Hepatocyte (in vitro differentiated cells): ENCODE data around the gene RPP21. TPM values are rescaled to one million over a fixed set of nuclear protein-coding genes. Genes with fewer than 3 reads are reported as not detected.

ENCODE experiments used
- DNase-seq: peaks from one replicate; pipeline ENCODE4 v3.0.0-alpha.2; 2016; ENCODE audit warnings: low spot score
- H2AFZ ChIP-seq: fragments of 200-600 bp; sonication (generic); 2 replicates; pipeline ENCODE4 v1.6.0; 2016; ENCODE audit warnings: antibody characterized with exemption, mild to moderate bottlenecking
- H3K27ac ChIP-seq: fragments of 200-600 bp; sonication (generic); 2 replicates; pipeline ENCODE4 v1.5.1; 2016; ENCODE audit warnings: mild to moderate bottlenecking
- H3K27me3 ChIP-seq: fragments of 200-600 bp; sonication (generic); 2 replicates; pipeline ENCODE4 v1.6.1; 2016
- H3K36me3 ChIP-seq: fragments of 200-600 bp; sonication (generic); replicated peaks from 2 replicates; pipeline ENCODE4 v1.5.1; 2016; ENCODE audit warnings: low read depth; ENCODE audit not compliant: insufficient read depth
- H3K4me1 ChIP-seq: fragments of 200-600 bp; sonication (generic); 2 replicates; pipeline ENCODE4 v1.5.1; 2016; ENCODE audit warnings: mild to moderate bottlenecking, moderate library complexity; ENCODE audit not compliant: insufficient read depth
- H3K4me2 ChIP-seq: fragments of 200-600 bp; sonication (generic); 2 replicates; pipeline ENCODE4 v1.6.0; 2016
- H3K4me3 ChIP-seq: fragments of 200-600 bp; sonication (generic); 2 replicates; pipeline ENCODE4 v1.5.1; 2016; ENCODE audit warnings: mild to moderate bottlenecking
- H3K79me2 ChIP-seq: fragments of 200-600 bp; sonication (generic); 2 replicates; pipeline ENCODE4 v1.6.0; 2017; ENCODE audit warnings: mild to moderate bottlenecking
- H3K9me2 ChIP-seq: fragments of 200-600 bp; sonication (generic); replicated peaks from 2 replicates; pipeline ENCODE4 v1.6.0; 2017; ENCODE audit warnings: mild to moderate bottlenecking; ENCODE audit not compliant: insufficient read depth
- H3K9me3 ChIP-seq: fragments of 200-600 bp; sonication (generic); 2 replicates; pipeline ENCODE4 v1.5.1; 2016; ENCODE audit warnings: low read depth, mild to moderate bottlenecking
- H4K20me1 ChIP-seq: fragments of 200-600 bp; sonication (generic); 2 replicates; pipeline ENCODE4 v1.6.0; 2016; ENCODE audit warnings: mild to moderate bottlenecking; ENCODE audit not compliant: insufficient read depth, poor library complexity, severe bottlenecking
- CTCF ChIP-seq: fragments of 200-600 bp; sonication (generic); IDR thresholded peaks from 2 replicates; pipeline ENCODE4 v1.5.1; 2016; ENCODE audit warnings: antibody characterized with exemption, mild to moderate bottlenecking; ENCODE audit not compliant: poor library complexity
- EZH2 ChIP-seq: fragments of 200-600 bp; sonication (generic); IDR thresholded peaks from 2 replicates; pipeline ENCODE4 v1.6.1; 2016; ENCODE audit warnings: antibody characterized with exemption, mild to moderate bottlenecking, borderline replicate concordance
- EZH2phosphoT487 ChIP-seq: fragments of 200-600 bp; sonication (generic); IDR thresholded peaks from one replicate; pipeline ENCODE4 v1.6.1; 2018; ENCODE audit warnings: antibody characterized with exemption, mild to moderate bottlenecking, low read depth, moderate library complexity; ENCODE audit not compliant: unreplicated experiment, severe bottlenecking
- WGBS: methylation state at CpG from one replicate; pipeline ENCODE4 v1.1.6; 2016; ENCODE audit warnings: low lambda C conversion rate; ENCODE audit errors: missing lambda C conversion rate; 5-methylcytosine and 5-hydroxymethylcytosine counted together
- polyA plus RNA-seq: library from polyadenylated mRNA; unstranded; fragments of >200 nt; fragmentation: Nextera tagmentation; extraction: Ambion mirVana; gene quantifications from 2 replicates; pipeline ENCODE4 v1.2.1, GENCODE V29; 2016
- total RNA-seq: library from RNA; depleted of rRNA; stranded (reverse); fragments of >200 nt; gene quantifications from 2 replicates; pipeline ENCODE4 v1.2.3, GENCODE V29; 2014

Gene RPP21
- total and polyA plus RNA-seq, 2 experiments from 2014 or later, result 40.8 to 87.2 TPM

- no peak for TF ChIP-seq EZH2
- WGBS, result 57% methylated on average over 3 of the region's 3 CpGs
- no peaks in the 10 kb centered on the region for H3K27me3 ChIP-seq
- H2AFZ ChIP-seq, result no peak overlapping the region
- H3K27ac ChIP-seq, result no peak overlapping the region
- H3K4me2 ChIP-seq, result no peak overlapping the region
- peaks cover 99% of the 10 kb centered on the region for H3K79me2 ChIP-seq
- peaks cover 51% of the 10 kb centered on the region for H4K20me1 ChIP-seq
- no peak overlapping the region for H3K4me3 ChIP-seq
- no peaks in the 10 kb centered on the region for H3K36me3 ChIP-seq
- H3K4me1 ChIP-seq, result no peaks in the 10 kb centered on the region
- no peak for DNase-seq
- H3K9me2 ChIP-seq, result no peaks in the 10 kb centered on the region
- no peaks in the 10 kb centered on the region for H3K9me3 ChIP-seq
Observed at GRCh38 chr6:30311101-30311500, 33.9 kb upstream of the RPP21 start.

- DNase-seq, result no peak
- Histone ChIP-seq H3K4me3 (no peak overlapping the region), H3K36me3 (no peaks in the 10 kb centered on the region), H3K4me2 (no peak overlapping the region), H3K27ac (no peak overlapping the region), H3K9me2 (no peaks in the 10 kb centered on the region), H4K20me1 (peaks cover 56% of the 10 kb centered on the region), H3K27me3 (no peaks in the 10 kb centered on the region), H3K79me2 (peaks cover 99% of the 10 kb centered on the region), H2AFZ (no peak overlapping the region), H3K4me1 (no peaks in the 10 kb centered on the region), H3K9me3 (no peaks in the 10 kb centered on the region)
- WGBS, result 47% methylated on average over 1 of the region's 1 CpG
- TF ChIP-seq EZH2phosphoT487, result no peak
- no peak for TF ChIP-seq CTCF
- TF ChIP-seq EZH2, result no peak
Observed at GRCh38 chr6:30311671-30312070, 33.3 kb upstream of the RPP21 start.

GRCh38 chr6:30312266-30312665 lies 32.7 kb upstream of the RPP21 start:
- no peak overlapping the region for H3K4me3 ChIP-seq
- no peak overlapping the region for H2AFZ ChIP-seq
- 98% methylated on average over 2 of the region's 2 CpGs for WGBS
- no peaks in the 10 kb centered on the region for H3K4me1 ChIP-seq
- DNase-seq, result no peak
- no peaks in the 10 kb centered on the region for H3K36me3 ChIP-seq
- H4K20me1 ChIP-seq, result peaks cover 62% of the 10 kb centered on the region
- H3K79me2 ChIP-seq, result peaks cover 99% of the 10 kb centered on the region
- TF ChIP-seq EZH2, result no peak
- TF ChIP-seq CTCF, result no peak
- TF ChIP-seq EZH2phosphoT487, result no peak
- no peaks in the 10 kb centered on the region for H3K9me2 ChIP-seq
- H3K27ac ChIP-seq, result no peak overlapping the region
- H3K4me2 ChIP-seq, result no peak overlapping the region
- H3K9me3 ChIP-seq, result no peaks in the 10 kb centered on the region
- H3K27me3 ChIP-seq, result no peaks in the 10 kb centered on the region

- Histone ChIP-seq H3K4me1 (no peaks in the 10 kb centered on the region), H3K9me3 (no peaks in the 10 kb centered on the region), H3K27ac (no peak overlapping the region), H3K27me3 (no peaks in the 10 kb centered on the region), H3K4me2 (no peak overlapping the region), H3K9me2 (no peaks in the 10 kb centered on the region), H3K36me3 (no peaks in the 10 kb centered on the region), H3K4me3 (no peak overlapping the region), H2AFZ (no peak overlapping the region), H3K79me2 (peaks cover 99% of the 10 kb centered on the region), H4K20me1 (peaks cover 66% of the 10 kb centered on the region)
- no peak for DNase-seq
- WGBS, result 89% methylated on average over 1 of the region's 1 CpG
- TF ChIP-seq EZH2 (no peak), CTCF (no peak), EZH2phosphoT487 (no peak)
Observed at GRCh38 chr6:30312676-30313321, 32.2 kb upstream of the RPP21 start.
